K562 (cell line): ENCODE results near the gene SLC35E3.

ENCODE experiments used
- FIP1L1 ChIP-seq: fragments of 200-400 bp; formaldehyde crosslinking; IDR thresholded peaks from 2 replicates; pipeline ENCODE4 v1.6.1; 2018; ENCODE audit warnings: mild to moderate bottlenecking, low read depth, low read length; ENCODE audit not compliant: poor library complexity, severe bottlenecking
- KHSRP ChIP-seq: fragments of 450-650 bp; IDR thresholded peaks from 2 replicates; pipeline ENCODE4 v1.6.1; 2017
- MYNN ChIP-seq, 2 experiments: sonication (generic); formaldehyde crosslinking in 1 of 2; IDR thresholded peaks; 2 replicates each; pipeline versions ENCODE4 v1.5.0 to v1.6.1; 2016 to 2020; ENCODE audit warnings: antibody characterized with exemption in 1 of 2, missing genetic modification reagents in 1 of 2
- STAT5A ChIP-seq: IDR thresholded peaks from 2 replicates; pipeline ENCODE4 v1.6.1; 2012; ENCODE audit warnings: low read length, inconsistent platforms, borderline replicate concordance
- ZNF695 ChIP-seq: fragments of 450-650 bp; formaldehyde crosslinking; IDR thresholded peaks from 2 replicates; pipeline ENCODE4 v1.4.0; 2020; ENCODE audit warnings: mild to moderate bottlenecking, moderate library complexity

DNA sequence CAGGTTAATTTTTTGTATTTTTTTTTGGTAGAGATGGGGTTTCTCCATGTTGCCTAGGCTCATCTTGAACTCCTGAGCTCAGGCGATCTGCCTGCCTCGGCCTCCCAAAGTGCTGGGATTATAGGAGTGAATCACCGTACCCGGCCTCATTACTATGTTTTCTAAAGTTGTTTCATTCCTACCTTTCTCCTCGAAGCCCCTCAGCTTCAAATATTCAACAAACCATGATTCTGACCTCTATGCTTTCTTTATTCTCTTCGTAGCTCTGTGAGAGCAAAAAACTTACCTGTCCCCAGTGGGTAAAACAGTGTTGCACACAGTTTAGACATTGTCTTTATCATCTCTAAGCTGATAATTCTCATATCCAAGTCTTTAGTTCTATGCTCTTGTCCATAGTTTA, 35.8 kb downstream of the SLC35E3 start:
- TF ChIP-seq ZNF695 (CRISPR knock-in tag) (no peak), FIP1L1 (no peak), KHSRP (no peak), STAT5A (no peak), MYNN (IDR thresholded peaks at IDR 0.05) (no peak), MYNN (CRISPR knock-in tag; IDR thresholded peaks at IDR 0.05) (no peak)
